Cortex of kidney (tissue), 1 donor: ENCODE data around the gene EMD.
A peak's percentile ranks its signal among the peaks of the same experiment; 100 is the strongest.
"Not testable (repeated sequence)": the region's sequence is repeated elsewhere in the genome, so short reads cannot be mapped to it uniquely, and the experiment has no call there.

Experiments
- DNase-seq: peaks from one replicate; lab custom pipeline; 2025; lab: John Stamatoyannopoulos, UW

Gene EMD

DNA sequence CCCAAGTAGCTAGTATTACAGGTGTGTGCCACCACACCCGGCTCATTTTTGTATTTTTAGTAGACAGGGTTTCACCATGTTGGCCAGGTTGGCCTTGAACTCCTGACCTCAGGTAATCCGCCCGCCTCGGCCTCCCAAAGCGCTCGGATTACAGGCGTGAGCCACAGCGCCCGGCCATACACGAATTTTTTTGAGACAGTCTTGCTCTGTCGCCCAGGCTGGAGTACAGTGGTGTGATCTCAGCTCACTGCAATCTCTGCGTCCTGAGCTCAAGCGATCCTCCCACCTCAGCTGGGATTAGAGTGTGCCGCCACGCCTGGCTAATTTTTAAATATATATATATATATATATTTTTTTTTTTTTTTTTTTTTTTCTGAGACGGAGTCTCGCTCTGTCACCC, 17.3 kb downstream of the EMD start:
- not testable (repeated sequence) for DNase-seq

DNA sequence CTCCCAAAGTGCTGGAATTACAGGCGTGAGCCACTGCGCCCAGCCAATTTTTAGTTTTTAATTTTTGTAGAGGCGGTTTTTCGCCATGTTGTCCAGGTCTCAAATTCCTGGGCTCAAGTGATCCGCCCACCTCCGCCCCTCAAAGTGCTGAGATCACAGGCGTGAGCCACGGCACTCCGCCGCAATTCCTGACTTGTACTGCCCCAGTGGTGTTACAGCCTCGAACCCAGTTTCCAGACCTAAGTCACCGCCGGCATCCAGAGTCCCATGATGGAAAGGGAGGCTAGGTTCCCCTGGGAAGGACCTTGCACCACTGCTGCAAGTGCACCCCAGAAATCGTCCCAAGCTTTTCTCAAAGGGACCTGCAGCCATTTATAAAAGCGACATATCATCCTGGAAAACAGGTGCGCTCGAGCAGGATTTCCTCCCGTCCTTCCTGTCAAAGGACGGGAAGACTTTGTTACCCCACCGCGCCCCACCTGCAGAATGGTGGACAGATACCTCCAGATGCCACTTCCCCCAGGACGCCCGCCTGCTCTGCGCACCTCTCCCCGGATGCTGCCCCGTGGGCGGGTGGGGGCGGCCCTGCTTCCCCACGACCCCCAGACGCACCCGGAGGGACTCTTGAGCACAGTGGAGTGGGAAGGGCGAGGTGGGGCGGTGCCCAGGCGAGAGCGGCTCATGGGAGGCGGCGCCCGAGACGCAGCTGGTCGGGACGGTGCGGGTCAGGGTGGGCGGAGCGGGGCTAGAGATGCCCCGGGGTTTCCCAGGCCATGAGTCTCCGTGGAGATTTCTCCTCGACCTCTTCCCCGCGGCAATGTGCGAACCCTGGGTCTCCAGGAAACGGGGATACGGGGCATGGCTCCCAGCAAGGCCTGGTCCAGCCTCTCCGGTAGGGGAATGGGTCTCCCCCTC, 18.1 kb downstream of the EMD start:
- no peak for DNase-seq

DNA sequence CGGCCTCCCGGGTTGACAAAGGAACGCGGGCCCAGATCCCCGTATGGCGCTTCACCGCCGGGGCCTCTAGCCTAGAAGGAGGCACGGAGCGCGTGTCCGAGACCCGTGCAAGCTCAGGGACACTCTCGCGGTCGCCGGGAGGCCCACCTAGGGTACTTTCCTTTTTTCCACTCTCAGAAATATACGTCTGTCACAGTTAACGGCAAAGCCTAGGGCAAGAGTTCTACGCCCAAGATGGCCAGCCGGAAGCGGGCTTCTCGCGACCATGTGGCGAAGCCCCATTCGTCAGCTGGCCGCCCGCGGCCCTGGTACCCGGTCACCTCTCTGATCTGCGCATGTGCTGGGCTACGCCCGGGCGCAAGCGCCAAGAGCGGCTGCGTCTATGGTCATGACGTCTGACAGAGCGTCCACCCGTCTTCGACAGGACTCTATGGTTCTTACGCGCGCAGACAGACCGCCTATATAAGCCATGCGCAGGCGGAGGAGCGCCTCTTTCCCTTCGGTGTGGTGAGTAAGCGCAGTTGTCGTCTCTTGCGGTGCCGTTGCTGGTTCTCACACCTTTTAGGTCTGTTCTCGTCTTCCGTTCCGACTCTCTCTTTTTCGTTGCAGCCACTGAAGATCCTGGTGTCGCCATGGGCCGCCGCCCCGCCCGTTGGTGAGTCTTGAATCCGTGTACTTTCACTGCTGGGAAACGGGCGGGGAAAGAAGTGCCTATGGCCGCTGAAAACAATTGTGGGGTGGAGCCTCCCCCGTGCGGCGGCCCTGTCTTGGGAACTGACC, 19.0 kb downstream of the EMD start, which contains the start of gene RPL10:
TSS of gene RPL10 (plus strand) at position 490 of the 780 bp plus-strand sequence. CDS start at position 633, 143 bp downstream.
- peak; percentile 14 for DNase-seq

DNA sequence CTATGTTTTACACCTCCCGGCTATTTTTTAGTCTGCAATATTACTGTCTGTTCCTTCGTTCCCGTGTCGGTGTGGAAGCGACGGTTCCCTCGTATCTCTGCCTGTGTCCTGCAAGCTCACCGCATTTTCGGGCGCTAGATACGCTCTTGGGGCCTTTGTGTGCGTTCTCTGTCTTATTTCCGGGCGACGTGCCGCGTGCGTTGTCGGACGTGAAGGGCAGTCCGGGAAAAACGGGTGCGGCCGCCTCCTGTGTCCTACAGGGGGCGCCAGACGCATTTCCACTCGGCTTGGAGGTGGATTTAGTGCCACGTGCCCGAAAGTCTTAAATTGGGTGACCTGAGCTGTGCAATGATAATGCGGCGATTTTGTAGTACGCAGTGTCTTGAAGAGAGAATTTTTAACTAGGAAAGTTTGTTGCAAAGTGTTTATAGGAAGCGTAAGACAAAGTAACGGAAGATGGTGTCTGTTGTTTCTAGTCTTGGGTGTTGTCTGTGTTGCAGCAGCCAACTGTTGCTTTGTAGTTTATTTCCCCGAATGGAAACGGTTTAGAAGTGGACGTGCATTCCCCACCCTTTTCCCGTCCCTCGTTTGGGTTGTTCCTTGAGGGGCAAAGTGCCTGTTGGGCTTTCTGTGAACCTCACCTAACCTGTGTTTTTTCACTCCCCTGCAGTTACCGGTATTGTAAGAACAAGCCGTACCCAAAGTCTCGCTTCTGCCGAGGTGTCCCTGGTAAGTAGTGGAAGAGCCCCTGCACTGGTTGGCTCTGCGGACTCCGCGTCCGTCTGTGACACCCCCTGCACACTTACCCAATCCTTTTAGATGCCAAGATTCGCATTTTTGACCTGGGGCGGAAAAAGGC, 19.8 kb downstream of the EMD start:
- no peak for DNase-seq

DNA sequence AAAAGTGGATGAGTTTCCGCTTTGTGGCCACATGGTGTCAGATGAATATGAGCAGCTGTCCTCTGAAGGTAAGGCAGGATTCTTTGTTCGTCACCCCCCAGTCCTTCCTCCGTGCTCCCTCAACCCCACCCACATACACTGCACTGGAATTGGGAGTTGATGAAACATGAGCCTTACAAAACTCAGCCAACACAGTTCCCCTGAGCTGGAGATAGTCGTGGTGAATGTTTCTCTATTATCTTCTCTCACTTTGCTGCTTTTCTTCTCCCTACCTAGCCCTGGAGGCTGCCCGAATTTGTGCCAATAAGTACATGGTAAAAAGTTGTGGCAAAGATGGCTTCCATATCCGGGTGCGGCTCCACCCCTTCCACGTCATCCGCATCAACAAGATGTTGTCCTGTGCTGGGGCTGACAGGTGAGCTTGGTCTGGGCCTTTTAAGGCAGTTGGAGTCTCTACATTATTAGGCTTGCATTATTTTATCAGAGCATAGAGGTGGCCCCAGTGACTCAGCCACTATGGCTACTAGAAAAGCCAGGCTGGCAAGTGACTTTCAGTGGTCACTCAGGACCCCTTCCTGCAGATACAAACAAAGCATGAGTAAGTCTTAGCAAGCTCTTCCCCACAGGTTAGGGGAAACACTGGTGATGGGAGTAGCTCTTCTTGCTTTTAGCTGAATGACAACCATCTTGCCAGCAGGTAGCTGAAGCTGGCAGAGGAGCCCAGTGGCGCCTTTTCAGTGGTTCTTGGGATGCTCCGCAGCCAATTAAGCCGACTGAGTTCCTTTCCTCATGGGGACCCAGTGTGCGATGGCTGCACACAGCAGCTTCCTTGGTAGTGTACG, 20.7 kb downstream of the EMD start:
- DNase-seq = no peak

DNA sequence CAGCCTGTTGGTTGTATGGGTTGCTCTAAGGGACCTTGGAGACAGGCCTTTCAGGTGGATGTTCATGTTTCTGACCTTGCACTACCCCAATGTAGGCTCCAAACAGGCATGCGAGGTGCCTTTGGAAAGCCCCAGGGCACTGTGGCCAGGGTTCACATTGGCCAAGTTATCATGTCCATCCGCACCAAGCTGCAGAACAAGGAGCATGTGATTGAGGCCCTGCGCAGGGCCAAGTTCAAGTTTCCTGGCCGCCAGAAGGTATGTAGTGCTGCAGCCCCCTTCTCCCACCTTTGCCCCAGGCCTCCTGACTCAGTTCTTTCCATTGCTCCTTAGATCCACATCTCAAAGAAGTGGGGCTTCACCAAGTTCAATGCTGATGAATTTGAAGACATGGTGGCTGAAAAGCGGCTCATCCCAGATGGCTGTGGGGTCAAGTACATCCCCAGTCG, 21.3 kb downstream of the EMD start:
- not testable (repeated sequence) for DNase-seq

DNA sequence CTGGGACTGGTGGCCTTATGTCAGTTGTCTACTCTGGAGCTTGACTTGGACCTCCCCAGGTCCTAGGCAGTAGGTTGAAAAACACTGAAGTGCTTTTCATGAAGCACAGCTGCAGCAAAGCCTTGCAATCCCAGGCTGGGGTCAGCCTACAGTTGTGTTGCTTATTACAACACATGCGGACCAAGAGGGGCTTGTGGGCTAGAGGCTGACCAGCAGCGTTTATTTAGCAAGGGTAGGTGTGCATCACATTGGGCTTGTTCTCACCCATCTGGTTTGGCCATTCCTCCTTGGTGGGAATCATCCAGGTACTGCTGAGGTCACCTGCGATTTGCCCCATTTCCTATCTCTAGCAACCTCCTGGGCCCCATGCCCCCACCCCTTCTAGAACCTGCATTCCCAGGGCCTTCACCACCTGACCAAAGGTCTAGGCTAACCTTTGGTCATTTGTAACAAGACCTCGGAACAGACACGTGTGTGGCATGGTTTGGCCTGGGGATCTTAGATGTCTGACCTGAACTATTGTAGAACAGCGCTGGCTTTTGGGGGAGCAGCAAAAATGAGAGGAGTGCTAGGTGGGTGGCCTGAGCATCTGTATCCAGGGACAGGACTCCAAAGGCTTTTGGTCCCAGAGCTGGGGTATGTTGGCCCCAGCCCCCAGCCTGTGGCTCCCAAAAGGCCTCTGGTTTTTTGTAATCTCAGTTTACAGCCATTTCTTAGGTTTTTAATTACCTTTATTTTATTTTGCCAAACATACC, 22.1 kb downstream of the EMD start:
- no peak for DNase-seq

DNA sequence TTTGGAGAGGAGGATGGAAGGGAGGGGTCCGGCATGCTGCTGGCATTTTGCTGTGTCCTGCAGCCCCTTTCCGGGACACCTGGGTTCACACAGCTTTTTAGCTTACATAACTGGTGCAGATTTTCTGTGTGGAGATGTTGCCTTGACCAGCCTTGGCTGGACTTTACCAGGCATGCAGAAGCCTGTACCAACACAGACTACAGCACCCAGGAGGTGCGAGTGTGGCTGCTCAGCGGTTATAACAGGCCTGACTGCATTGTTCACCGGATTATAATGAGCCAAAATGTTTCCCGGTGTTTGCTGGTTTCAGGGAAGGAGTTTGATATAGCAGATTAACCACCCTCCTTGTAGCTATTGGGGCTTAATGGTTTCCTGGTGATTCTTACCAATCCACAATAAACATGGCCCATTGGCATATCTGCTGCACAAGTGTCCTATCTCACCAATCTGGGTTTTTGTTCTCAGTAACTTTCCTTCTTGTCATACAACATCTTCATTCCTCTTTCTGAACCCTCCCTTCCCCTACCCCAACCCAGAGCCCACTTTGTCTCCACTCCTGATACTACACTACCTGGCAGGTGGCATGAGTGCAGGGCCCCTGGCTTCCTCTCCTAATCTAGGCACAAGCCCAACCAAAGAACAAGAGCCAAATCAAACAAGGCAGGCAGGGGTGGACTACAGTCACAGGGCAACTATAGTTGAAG, 23.0 kb downstream of the EMD start:
- DNase-seq = no peak

DNA sequence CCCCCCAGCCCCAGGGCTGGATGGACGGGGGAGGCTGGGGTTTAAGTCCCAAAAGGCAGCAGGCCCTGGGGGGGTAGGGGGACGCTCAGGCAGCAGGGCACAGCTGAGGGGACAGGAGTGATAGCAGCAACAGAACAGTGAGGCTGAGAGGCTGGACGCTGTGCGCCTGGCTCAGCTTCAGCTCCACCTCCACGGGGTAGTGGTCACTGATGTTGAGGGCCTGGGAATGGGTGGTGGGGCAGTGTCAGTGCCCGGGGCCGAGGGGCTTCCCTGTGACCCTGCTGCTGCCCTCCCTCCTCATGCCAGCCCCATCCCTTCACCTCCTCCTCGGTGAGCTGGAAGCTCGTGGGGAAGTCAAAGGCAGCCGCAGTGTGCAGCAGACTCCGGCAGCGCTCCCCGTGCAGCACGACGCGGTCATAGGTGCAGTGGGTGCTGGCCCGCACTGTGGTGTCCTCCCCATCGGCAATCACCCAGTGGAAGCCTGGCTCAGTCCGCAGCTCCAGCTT, 23.6 kb downstream of the EMD start:
- DNase-seq = no peak

DNA sequence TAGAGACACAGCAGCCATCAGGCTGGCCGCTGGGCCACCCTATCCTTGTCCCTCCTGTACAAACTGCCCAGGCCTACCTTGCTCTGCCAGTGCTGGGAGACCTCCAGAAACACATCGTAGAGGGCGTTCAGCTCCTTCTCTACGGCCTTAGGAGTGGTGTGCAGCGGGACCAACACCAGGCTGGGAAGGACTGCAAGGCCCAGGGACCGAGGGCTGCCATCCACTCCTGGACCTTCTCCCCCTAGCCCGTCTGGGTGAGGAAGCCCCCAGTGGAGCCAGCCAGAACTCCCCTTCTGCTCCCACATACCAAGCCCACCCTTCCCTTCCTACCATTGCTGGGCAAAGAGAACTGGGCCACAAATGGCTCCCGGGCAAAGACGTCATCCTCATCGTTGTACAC, 24.1 kb downstream of the EMD start:
- no peak for DNase-seq

DNA sequence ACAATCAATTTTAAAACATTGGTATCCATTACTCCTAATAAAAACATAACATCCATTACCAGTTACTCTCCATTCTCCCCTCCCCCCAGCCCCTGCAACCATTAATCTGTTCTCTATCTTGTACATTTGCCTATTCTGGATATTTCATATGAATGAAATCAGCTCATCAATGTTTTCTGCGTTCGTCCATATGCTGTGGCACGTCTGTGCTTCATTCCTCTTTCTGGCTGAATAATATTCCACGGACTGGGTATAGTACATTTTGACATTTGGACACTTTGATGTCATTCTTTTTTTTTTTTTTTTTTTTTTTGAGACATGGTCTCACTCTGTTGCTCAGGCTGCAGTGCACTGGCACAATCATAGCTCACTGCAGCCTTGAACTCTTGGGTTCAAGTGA, 24.8 kb downstream of the EMD start:
- DNase-seq = no peak

DNA sequence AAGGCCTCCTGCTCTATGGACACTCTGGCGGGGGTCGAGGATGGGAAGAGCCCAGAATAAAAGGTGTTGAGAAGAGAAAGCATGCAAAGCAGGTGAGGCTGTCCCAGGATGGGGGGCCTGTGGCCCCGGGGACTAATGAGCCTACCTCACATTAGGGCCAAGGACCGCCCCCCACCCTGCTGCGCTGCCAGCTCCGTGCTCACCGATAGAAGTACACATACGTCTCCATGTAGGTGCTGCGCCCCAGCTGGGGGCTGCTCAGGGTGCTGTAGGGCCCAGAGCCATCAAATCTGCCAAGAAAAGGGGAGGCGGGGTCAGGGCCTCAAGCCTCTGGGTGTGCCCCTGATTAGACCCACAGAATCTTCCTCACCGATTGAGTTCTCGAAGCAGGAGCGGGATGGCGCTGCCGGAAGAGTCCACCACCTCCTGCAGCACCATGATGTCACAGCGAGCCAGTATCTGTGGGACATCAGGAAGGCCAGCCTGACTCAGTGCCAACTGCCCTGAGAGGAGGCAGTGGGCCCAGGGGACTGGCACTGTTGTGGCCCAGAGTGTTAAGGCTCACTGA, 25.6 kb downstream of the EMD start:
- DNase-seq = no peak

DNA sequence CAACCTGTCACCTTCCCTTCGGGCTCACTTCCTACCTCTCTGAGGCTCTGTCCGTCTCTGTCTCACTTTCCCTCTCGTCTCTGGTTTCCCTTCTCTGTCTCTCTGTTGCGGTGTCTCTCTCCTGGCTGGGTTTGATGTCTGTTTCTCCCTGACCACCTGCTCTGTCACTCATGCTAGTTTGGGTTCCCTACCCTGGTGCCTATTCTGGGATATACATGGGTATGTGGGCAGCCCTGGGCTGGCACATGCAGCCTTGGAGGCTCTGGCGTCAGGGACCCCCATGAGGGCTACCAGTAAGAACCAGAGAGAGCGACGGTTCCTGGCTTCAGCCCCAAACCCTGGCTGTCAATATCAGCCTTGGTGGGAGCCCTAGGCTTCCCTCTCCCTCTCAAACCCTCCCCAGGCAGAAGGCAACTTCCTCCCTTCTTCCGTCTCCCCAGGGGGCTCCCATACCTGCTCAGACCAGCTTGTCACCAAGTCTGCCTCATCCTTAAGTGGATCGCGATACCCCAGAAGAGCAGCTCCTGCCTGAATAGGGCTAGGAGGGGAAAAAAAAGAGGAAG, 29.6 kb downstream of the EMD start:
- DNase-seq = no peak

DNA sequence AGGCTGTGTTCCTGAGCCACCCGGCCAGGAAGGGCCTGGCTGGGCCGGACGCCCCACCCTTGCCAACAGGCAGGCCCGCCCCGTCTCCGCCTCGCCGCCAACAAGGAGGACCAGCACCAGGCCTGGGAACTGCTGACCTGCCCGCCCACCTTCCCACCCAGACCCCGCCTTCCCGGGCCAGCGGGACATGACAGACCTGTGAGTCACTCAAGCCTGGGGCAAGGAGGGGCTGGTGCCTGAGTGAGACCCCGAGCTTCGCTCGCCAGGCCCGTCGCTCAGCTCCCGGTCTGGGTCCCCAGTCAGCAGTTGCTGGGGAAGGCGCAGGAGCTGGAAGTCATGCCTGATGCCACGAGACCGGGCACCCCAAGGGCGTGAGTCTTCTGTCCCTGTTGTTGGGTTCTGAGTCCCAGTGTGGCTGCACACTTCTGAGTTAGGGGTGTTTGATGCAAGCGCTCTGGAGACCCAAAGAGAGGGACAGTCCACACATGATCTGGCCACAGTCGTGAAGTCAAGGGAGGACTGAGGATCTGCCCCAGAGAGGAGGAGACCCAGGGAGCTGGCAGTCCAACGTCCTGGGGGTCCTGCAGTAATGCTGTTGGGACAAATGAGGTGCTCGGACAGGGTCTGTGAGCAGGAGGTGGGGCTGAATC, 30.3 kb downstream of the EMD start, which contains the start of gene DNASE1L1:
TSS of gene DNASE1L1 (minus strand) at position 33 of the 650 bp plus-strand sequence. CDS start 3,686 bp downstream, outside the sequence.
- no peak for DNase-seq

DNA sequence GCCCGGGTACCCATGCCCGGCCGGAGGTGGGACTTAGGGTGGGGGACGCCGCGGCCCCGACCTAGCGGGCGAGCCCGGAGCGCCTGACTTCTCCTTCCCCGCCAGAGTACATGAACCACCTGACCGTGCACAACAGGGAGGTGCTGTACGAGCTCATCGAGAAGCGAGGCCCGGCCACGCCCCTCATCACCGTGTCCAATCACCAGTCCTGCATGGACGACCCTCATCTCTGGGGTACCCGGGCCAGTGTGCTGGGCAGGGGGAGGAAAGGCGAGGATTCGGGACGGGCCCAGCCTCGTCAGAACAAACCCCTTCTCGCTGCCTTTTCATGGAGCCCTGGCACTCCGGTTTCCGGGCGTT, 32.9 kb downstream of the EMD start:
- DNase-seq = no peak

DNA sequence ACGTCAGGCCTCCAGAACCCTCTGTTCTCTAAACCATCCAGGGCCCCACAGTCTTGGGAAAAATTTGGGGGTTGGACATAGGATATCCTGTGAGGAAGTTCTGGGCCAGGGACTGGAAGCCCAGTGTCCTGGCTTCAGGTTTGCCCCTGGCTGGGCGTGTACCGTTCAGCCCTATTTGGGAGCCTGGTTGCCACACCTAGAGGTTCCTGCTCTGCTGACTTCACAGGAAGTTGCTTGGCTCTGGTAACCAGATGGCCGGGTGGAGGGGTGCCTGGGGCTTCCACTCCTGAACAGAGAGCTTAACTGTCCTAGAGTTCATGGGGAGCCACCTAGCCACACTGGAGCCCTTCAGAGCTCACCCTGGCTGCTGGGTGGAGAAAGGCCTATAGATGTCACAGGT, 33.4 kb downstream of the EMD start:
- no peak for DNase-seq

DNA sequence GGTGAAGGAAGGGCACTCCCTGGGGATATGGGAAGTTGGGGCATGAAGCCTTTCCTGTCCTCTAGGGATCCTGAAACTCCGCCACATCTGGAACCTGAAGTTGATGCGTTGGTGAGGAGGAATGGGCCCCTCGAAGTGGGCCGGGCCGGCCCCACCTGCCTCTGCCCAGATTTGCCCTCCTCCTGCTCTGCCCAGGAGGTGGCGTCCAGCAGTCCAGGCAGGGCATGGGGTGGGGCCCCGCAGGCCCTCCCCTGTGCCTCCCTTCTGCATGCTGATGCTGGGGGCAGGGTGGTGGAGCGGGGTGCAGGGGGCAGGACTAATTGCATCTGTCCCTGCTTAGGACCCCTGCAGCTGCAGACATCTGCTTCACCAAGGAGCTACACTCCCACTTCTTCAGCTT, 34.0 kb downstream of the EMD start:
- DNase-seq = no peak

DNA sequence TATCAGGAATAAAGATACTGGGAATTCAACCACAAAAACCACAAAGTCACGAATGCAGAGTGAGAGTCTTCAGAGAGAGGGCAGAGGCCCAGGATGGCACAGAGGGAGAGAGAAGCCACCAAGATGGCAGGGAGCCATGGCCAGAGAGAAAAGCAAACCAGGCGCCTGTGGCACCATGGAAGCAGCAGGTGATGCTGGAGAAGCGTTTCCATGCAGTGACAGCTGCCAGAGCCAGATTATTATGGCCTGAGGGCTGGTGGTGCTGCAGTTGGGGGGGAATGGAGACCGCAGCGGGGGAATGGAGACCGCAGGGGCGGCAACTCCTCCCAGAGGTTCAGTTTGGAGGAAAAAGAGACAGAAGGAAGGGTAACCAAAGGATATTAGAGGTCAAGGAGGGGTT, 38.1 kb downstream of the EMD start:
- DNase-seq = no peak
